LHCN-M2 (cell line): ENCODE data around the gene FBXL2. TPM values are rescaled to one million over a fixed set of nuclear protein-coding genes. Genes with fewer than 3 reads are reported as not detected.
A peak's percentile ranks its signal among the peaks of the same experiment; 100 is the strongest.
"Not testable (repeated sequence)": the region's sequence is repeated elsewhere in the genome, so short reads cannot be mapped to it uniquely, and the experiment has no call there.

Experiments
- DNase-seq: peaks from one replicate; pipeline ENCODE4 v3.0.0-alpha.2; 2012; ENCODE audit warnings: low read depth
- total RNA-seq: library from RNA; depleted of rRNA; stranded (reverse); fragments of >200 nt; gene quantifications from 2 replicates; pipeline ENCODE4 v1.2.3, GENCODE V29; 2014

Gene FBXL2
- total RNA-seq, 1 experiment from 2014 or later, result 21.9 TPM

DNA sequence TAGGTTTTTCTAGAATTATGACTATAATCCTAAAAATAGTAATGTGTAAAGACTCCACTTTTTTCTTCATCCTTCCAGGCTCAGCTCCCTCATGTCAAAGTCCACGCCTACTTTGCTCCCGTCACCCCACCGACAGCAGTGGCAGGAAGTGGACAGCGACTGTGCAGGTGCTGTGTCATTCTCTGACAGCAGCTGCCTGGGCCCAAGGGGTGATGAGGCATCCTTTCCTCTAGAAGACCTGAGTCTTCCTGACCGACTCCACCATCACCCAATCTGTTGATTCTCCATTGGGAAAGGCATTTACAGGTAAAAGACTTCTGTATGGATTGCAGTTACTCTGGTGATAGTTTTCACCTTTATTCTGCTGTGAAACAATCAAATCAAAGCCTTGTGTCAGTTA is 108.2 kb downstream of the FBXL2 start:
- peak; percentile 14 for DNase-seq

DNA sequence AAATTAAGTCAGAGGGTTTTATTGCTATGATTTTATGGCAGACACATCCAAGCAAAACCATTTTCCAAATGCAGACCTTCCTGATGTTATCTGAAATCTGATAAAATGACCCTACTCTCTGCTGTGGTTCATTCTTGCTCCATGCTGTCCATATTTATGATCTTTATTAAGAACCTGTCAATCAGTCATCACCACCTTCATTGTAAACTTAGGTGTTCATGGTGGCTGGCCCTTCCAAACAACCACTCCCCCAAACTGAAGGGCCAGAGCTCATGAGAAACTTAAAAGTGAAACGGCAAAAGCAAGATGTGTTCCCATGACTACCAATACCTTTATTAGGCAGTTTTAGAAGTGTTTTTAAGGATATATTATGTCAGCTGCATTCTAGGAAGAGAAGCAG is 109.4 kb downstream of the FBXL2 start:
- no peak for DNase-seq

DNA sequence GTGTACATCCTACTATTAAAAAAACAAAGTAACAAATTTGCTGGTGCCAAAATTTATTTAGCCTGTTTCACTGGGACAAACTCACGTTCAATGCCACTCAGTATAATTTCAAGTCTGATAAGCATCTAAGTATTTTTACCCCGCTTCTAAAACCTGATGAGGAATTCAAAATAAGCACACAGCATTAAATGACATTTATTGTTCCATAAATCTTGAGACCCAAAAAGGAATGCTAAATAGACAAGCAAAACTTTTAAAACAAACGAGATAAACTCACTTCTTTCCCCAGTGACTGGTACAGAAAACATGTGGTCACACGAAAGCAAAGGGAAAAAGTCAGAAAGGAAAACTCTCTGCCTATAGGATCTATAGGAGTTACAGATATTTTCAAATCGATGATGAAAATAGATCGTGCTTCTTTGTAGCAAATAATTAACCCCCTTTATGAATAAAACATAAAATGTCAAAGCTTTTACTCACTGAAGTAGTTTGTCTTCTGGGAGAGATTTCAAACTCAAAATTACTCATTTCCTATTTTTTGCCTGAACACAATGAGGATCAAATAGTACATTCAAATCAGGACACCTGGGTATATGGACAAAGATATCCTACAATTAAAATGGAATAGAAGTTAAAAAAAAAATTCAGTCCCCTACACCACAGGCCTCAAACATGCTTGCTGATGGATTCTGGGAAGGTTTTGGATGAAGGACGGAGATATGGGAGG is 111.3 kb downstream of the FBXL2 start:
- DNase-seq, result no peak

DNA sequence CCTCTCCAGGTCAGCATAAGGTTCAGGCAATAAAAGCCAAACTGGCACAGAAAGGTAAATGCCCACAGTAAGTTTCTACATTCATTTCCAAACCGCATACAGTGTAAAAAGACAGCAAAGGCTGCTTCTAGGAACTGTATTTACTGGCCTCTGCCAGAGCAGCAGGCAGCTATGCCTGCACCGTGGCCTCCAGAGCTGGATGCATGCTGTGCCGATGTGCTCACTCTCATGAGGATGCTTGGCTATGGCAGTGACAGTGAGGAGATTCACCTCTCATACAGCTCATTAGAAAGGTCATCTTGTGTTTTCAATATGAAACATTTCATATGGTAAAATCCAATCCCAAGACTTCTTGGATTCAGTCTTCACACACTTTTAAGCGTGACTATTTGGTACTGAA is 112.7 kb downstream of the FBXL2 start:
- no peak for DNase-seq

DNA sequence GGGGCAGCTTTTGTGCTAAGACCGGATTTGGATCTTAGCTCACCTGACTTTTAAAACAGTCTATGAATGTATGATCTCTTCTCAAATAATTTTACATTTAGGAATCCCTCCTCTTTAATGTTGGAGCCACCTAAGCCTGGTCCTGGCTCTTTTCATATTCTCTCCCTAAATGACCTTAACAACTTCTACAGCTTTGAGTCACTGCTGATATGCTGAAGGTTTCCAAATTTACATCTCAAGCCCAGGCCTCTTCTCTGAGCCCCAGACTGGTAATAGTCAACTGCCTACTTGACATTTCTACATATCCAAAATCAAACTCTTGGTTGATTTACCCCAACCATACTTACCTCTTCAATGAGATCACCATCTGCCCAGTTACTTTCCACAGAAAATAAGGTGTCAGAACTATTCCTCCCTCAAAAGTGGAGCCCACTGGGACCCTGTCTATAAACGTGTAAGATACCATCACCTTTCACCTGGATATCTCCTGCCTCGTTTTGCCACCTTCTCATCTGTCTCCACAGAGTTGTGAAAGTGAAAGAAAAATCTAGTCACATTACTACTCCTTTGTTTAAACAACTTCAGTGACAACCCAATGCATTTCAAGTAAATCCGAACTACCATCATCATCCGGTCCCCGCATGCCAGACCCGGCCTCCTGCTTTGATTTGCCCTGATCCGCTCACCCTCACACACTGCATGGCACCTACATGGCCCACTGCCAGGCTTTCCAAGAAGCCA is 114.2 kb downstream of the FBXL2 start:
- no peak for DNase-seq

DNA sequence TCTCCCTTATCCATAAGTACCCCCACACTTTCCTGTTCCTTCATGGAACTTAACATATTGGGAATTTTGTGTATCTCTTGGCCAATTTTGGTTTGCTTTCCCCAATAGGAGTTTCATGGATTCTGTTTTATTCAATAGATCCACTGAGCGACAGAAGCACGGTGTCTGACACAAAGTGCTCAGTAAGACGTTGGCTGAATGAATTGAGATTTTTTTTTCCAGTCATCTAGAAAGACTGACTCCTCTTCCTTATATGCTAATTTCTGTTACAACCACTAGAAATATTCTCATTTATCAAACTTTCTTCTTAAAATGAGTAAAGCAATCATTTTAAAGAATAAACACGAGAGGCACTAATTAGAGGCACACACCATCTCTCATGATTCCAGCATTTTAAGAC is 114.9 kb downstream of the FBXL2 start:
- no peak for DNase-seq

DNA sequence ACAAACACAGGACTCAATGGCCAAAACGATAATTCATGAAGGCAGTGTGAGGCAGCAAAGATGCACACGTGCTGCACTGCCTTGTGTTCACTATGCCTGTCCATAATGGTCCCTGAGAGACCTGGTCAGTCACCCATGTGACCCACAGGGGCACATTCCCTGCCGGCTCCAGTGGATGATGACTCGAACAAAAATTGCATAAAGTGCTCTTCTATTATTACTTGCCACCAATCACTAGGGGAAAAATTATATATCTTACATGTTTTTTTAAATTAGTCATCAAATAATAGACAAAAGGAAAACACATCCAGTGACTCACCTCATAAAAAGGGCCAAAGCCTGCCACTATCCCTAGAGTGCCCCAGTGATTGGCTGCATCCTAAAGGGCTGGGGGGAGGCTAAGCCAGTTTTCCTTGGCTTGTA is 115.5 kb downstream of the FBXL2 start:
- peak; percentile 97 for DNase-seq

DNA sequence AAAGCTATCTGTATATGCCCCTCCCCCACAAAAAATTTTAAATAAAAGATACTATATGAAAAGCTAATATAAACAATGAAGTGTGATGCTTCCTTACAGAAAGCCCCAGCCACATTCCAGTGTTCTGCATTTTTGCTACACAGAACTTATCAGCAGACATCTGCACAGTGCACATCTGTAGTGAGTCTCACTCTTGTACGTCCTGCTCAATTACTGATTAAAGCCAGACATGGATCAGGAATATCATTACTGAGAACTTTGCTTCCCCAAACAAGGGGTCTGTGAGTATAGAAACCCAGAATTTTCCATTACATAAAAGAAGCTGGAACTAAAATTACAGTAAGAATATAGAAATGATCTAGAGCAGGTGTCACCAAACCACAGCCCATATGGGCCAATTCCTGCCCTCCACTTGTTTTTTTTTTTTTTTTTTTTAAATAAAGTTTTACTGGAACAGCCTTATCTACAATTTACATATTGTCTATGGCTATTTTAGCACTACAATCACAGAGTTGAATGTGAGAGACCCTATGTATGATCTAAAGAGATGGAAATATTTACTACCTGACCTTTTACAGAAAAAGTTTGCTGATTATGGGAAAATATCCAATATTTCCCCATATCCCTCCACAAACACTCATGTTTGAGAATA is 117.3 kb downstream of the FBXL2 start:
- DNase-seq, result no peak

DNA sequence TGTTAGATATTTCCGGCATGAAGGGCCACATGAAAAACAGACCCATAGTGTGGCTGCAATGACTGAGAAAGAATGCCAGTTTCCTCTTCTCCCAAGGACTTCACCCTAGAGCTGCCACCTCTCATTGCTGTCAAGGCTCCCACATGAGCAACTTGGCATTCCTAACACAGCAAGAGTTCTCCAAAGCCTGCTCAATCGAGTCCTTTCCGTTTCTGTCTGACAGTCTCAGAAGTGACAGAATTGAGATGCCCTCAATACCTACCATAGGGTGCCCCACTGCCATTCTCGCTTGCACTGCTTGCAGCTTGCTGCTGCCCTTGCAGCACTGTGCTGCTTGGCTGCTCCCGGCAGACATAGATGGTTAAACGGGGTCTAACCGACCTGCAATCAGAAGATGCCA is 118.7 kb downstream of the FBXL2 start:
- no peak for DNase-seq

DNA sequence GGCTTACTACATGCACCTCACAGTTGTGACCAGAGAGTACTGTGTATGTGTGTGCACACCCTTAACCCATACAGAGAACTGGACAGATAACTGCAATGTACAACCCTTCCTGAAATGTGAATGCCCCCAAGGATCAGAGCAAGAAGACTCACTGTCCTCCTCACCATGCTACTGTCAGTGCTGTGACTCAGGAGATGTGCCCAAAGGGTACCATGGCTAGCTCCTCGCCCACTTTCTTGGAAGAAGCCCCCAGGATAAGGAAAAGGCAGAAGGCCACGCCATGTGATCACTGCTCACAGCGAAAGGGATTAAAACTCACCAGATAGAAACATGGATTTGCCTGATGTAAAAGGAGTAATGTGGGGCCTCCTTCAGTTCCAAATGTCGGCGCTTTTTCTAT is 121.2 kb downstream of the FBXL2 start:
- no peak for DNase-seq

DNA sequence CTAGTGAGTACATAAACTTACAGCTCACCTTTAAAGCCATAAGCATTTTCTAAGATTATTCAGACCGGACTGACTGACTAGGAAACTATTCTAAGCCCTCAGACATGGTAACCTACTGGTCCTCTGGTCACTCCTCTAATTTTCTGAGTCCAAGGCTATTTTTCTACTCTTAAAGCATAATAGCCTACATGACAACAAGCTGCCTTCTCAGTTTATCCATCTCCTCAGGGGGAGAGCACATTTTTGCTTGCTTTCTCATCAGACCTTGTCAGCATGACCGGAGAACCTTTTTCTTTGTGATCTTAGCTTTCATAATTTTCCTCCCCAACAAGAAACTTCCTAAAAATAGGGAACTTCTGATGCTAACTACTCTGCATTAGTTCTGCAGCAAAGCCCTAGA is 124.5 kb downstream of the FBXL2 start:
- no peak for DNase-seq

DNA sequence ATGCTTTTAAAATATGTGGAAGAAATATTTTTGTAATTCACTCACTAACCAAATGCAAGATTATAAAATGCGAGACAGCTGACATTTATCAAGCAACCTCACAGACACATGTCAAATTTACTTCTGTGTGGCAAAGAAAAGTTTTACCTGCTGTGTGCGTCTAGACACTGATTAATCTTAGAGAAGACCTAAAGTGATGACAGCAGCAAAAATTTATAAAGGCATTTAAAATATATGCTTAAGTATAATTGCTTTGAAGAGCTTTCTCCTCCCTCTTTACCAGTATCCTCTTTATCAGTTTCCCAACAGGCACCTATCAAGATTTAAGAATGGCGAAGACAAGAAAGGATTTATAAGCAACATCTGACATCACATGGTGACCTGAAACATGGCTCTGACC is 125.7 kb downstream of the FBXL2 start:
- DNase-seq, result no peak

DNA sequence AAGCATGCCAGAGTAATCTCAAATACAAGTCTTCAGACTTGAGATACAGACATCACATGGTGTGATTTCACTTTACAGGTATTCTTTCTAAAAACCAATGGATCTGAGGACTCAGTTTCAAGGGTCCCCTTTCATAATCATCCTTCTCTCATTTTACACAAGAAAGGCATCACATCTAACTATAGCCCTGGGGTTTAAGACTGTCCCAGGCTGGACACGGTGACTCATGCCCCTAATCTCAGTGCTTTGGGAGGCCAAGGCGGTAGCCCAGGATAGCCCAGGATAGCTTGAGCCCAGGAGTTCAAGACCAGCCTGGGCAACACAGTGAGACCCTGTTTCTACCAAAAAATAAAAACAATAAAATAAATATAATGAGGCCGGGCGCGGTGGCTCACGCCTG is 126.5 kb downstream of the FBXL2 start:
- DNase-seq, result no peak

DNA sequence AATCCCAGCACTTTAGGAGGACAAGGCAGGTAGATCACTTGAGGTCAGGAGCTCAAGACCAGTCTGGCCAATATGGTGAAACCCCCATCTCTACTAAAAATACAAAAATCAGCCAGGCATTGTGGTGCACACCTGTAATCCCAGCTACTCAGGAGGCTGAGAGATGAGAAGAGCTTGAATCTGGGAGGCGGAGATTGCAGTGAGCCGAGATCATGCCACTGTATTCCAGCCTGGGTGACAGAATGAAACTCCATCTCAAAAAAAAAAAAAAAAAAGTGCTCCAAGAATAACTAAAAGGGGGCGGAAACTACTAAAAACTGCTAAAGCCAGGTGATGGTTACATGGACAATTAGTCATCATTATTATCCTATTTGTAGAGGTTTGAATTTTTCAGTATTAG is 133.6 kb downstream of the FBXL2 start:
- not testable (repeated sequence) for DNase-seq

DNA sequence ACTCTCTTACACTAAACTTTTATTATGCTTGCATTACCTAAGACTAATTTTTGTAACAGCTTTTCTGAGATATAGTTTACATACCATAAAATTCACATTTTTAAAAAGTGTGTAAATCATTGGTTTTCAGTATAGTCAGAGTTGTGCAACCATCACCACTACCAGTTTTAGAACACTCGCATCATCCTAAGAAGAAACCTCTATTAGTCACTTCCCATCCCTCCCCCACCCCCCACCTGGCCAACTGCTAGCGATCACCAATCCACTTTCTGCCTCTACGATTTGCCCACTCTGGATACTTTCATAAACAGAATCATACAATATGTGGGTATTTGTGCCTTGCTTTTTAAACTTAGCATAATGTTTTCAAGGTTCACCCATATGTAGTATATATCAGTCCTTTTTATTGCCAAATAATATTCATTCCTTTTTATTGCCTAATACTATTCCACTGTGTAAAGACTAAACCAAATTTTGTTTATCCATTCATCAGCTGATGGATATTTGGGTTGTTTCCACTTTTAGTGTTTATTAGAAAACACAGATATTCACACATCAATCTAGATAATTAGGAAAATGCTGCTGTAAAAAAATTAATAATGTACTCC is 139.9 kb downstream of the FBXL2 start:
- DNase-seq, result peak; percentile 34

DNA sequence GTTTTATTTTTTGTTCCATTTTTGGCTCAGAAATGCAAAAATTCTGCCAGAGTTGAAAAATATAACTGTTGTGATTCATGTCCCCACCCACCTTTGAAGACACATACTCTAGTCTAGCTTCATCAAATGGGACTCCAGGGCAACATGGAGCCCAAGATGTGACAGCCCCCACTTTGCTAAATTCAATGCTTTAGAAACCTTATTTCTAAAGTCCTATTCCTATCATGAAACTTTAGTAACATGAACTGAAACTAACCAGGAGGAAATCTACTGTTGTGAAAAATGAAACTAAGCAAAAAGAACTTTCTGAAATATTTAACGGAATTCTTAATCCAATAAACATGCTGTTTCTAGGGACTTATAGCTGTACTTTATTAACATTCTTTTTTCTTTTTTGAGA is 142.7 kb downstream of the FBXL2 start:
- DNase-seq, result no peak

DNA sequence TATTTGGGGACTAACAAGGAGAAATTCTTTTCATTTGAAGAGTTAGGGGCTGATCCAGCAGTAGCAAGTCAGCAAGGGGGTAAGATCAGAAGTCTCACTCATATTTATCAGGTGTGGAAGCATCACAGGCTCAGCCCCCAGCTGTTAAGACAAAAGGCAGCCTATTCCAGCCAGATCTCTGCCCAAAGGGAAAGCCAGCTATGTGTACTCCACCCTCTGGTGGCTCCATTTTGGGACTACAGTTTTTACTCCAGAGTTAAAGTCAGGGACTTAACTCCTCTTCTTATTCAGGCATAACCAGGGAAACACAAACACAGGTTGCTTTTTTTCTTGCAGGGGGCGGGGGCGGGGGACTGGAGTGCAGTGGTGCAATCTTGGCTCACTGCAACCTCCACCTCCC is 143.7 kb downstream of the FBXL2 start:
- no peak for DNase-seq

DNA sequence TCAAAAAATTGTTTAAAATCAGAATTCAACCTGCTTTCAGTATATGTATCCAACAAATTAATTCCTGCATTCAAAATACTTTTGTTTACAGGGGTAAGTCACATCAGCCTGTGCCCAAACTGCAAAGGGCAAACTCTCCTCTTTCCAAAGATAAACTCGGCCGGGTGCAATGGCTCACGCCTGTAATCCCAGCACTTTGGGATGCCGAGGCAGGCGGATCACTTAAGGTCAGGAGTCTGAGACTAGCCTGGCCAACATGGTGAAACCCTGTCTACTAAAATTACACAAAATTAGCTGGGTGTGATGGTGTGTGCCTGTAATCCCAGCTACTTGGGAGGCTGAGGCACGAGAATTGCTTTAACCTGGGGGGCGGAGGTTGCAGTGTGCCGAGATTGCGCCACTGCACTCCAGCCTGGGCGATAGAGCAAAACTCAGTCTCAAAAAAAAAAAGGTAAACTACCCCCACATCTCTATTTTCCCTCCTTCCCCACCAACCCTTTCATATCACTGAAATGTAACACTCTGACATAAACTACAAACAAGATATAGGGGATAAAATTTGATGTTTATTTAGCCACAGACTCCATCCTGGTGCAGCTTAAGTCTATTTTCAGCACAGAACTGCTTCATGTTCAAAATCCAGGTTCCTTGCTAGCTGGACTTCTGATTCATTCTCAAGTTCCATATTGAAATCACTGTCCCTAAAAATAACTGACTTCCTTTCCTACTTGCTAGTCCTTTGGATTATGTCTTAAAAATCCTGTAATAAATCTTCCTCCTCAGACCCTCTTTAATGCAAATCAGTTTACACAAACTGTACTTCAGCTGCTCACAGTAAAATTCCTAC is 147.6 kb downstream of the FBXL2 start:
- no peak for DNase-seq

DNA sequence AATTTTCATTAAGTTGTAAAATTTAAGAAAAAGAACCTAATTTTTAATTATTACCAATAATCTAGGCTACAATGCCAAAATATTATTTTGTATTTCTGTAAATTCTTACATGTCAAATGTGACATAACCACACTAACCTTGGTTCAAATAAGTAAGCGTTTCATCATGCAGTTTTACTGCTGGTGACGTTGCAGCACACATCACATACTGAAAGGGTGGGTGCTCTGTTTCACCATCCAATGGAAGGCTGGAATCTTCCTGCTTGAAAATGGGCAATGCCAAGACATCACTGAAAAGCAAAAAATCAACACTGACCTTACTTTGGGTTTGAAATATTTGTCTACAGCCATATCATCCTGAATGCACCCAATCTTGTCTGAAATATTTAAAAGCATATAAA is 148.2 kb downstream of the FBXL2 start:
- no peak for DNase-seq

DNA sequence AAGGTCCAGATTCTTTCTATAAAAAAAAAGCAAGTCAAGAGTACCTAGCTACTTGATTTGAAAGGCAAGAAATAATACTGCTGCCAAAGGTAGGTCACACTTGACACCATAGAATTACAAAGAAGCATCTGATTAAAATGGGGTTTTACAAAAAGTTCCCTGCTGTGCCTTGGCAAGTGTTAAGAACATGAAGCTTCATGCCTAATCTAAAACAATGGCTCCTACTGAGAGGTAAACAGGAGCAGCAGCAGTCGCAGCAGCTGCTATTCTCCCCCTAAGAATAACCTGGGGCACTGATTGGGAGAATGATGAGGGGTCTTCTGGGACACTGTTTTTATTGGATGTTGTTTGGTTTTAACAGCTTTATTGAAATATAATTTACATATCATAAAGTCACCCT is 148.8 kb downstream of the FBXL2 start:
- DNase-seq, result no peak

DNA sequence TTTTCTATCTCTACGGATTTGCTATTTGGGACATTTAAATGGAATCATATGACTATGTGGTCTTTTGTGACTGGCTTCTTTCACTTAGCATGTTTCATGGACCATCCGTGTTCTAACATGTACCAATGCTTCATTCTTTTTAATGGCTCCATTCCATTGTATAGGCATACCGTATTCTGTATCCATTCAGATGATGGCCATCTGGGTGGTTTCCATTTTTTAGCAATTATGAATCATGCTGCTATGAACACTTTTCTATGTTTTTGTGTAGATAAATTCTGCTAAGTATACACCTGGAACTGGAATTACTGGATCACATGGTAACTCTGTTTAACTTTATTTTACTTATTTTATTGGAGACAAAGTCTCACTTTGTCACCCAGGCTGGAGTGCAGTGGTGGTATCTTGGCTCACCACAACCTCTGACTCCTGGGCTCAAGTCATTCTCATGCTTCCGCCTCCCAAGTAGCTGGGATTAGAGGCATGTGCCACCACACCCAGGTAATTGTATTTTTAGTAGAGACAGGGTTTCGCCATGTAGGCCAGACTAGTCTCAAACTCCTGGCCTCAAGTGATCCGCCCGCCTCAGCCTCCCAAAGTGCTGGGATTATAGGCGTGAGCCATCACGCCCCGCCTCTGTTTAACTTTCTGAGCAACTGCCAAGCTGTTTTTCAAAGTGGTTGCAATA is 149.5 kb downstream of the FBXL2 start:
- DNase-seq, result no peak
